ENCODE results near the gene SLF1.
A peak's percentile ranks its signal among the peaks of the same experiment; 100 is the strongest.

The SLF1 gene

DNA sequence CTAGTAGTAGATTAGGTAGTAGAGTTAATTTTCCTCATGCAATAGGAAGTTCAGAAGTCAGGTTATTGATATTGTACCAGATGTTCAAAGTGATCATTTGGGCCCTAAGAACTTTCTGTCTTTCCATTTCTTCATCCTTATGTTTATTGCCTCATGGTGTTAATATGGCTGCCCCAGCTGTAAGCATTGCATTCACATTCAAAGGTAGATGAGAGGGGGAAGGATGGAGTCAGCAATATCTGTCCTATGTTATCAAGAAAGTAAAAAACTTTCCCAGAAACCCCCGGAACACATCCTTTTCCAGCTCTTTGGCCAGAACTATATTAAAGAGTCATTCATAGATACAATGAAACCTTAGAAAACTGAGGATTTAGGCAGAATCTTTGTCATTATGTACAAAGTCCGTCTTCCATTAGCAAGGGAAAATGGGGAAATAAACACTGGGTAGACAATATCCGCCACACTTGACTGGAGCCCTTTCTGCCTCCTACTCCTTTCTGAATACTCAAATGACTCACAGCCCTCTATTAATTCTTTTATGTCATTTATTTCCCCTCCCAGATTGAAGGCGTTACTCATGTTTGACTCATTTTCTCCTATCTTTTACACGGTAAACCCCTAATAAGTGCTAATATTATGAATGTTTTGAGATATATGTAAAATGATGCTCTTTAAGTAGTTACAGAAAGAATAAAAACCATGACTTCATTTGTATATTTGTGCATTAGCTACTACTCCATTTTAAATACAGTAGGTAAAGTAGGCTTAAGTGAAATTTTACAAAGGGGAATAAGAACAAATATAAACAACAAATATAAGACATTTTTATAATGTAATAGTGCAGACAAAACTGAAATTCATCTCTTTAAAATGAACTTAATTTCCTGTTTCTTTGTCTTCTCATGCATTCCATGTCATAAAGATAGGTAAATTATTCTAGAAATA lies 127.6 kb downstream of the SLF1 start:
- peak; percentile 19 to 68 for DNase-seq (ENCODE audit: low read depth in 2 of 2)
- TF ChIP-seq, protein P1, sequence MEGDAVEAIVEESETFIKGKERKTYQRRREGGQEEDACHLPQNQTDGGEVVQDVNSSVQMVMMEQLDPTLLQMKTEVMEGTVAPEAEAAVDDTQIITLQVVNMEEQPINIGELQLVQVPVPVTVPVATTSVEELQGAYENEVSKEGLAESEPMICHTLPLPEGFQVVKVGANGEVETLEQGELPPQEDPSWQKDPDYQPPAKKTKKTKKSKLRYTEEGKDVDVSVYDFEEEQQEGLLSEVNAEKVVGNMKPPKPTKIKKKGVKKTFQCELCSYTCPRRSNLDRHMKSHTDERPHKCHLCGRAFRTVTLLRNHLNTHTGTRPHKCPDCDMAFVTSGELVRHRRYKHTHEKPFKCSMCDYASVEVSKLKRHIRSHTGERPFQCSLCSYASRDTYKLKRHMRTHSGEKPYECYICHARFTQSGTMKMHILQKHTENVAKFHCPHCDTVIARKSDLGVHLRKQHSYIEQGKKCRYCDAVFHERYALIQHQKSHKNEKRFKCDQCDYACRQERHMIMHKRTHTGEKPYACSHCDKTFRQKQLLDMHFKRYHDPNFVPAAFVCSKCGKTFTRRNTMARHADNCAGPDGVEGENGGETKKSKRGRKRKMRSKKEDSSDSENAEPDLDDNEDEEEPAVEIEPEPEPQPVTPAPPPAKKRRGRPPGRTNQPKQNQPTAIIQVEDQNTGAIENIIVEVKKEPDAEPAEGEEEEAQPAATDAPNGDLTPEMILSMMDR (IDR thresholded peaks at IDR 0.05; ENCODE audit: low read depth, low read length) = no peak
- H3K4me3 ChIP-seq (replicated peaks in 1 of 2; ENCODE audit: low read depth in 2 of 2, low read length in 2 of 2) = no peak overlapping the region

DNA sequence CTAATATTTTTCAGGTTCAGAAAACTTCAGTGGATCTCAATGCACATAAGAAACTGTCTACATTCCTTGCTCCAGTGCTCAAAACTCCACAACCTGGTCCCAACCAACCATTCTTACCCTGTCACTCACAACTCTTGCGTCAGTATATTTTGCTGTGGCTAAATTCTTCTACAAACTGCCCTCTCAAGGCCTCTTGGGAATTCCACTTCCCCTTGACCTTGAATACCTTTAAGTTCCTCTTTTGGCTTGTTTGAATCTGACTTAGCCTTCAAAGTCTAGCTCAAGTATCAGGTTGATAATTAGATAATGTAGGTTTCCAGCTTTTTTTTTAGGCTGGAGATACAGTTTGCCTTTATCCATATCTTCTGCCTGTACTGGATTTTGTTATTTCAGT lies 128.3 kb downstream of the SLF1 start:
- peak; percentile 31 to 74 for DNase-seq (ENCODE audit: low read depth in 2 of 2)
- TF ChIP-seq, protein P1 (IDR thresholded peaks at IDR 0.05; ENCODE audit: low read depth, low read length) = no peak
- no peak overlapping the region for H3K4me3 ChIP-seq (replicated peaks in 1 of 2; ENCODE audit: low read depth in 2 of 2, low read length in 2 of 2)
